Left ventricle myocardium superior (tissue), 1 donor: ENCODE results near the gene RNPEPL1. TPM values are rescaled to one million over a fixed set of nuclear protein-coding genes. Genes with fewer than 3 reads are reported as not detected.
"Not testable (repeated sequence)": the region's sequence is repeated elsewhere in the genome, so short reads cannot be mapped to it uniquely, and the experiment has no call there.

Experiments used
- ATAC-seq: fragments of 200-7000 bp; cut with Tn5 transposase; one replicate; pipeline ENCODE4 v1.9.1; 2020; ENCODE audit warnings: mild to moderate bottlenecking, moderate library complexity
- DNase-seq: peaks from one replicate; pipeline ENCODE4 v3.0.0-alpha.2; 2020
- intact Hi-C: fragments of 100-400 bp; cut with micrococcal nuclease; formaldehyde crosslinking; loops from one replicate; pipeline ENCODE4 v1.11.0; 2022
- total RNA-seq: library from RNA; stranded (reverse); fragmentation: NEBNext Ultra II Directional; extraction: Animal tissue kit (Norgen Biotek cat#: 25700); gene quantifications from one replicate; pipeline ENCODE4 v1.2.1, GENCODE V29; 2021
- donor health status: DM: no; HTN: yes; CAD: no; lungs with severe emphysema.

RNPEPL1 gene
- total RNA-seq, 1 donor from 2014 or later: 105 TPM

DNA sequence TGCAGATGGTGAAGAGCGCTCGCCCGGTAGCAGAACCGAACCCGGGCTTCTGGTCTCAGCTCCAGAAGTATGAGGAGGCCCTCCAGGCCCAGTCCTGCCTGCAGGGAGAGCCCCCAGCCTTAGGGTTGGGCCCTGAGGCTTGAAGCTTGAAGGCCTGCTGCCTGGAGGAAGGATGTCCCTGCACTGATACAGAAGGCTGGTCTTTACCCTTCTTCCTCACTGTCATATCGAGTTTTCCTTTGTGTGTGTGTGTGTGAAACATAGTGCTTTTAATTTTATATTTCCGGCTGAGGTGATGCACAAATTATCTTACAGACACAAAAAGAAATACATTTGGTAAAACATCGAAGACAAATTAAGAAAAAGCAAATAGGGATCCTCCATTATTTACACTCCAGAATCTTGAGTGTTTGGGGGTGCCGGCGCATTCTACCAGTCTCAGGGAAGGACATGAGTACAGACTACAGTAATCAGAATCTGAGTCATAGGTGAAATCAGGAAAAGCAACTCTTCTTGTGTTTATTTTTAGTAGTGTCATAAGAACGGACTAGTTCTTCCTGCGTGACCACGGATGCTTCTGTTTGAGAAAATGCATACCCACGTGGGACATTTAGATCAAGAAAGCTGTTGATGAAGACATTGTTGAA, 6.8 kb upstream of the RNPEPL1 start:
- ATAC-seq (no peak), DNase-seq (no peak)
- intact Hi-C loops: no loop called here

DNA sequence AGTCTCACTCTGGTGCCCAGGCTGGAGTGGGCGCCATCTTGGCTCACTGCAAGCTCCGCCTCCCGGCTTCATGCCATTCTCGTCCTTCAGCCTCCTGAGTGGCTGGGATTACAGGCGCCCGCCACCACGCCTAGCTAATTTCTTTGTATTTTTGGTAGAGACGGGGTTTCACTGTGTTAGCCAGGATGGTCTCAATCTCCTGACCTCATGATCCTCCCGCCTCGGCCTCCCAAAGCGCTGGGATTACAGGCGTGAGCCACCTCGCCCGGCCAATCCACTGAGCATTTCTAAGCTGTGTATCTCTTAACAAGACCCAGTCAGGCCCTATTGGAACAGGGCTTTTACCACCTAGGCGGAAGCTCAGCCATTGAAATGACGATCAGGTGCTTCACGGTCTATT, 5.1 kb upstream of the RNPEPL1 start:
- ATAC-seq, DNase-seq, intact Hi-C loops: not testable (repeated sequence)

- intact Hi-C loops: no loop called here
- DNase-seq (no peak), ATAC-seq (no peak)
Observed at GRCh38 chr2:240563951-240564560, 4.2 kb upstream of the RNPEPL1 start.

DNA sequence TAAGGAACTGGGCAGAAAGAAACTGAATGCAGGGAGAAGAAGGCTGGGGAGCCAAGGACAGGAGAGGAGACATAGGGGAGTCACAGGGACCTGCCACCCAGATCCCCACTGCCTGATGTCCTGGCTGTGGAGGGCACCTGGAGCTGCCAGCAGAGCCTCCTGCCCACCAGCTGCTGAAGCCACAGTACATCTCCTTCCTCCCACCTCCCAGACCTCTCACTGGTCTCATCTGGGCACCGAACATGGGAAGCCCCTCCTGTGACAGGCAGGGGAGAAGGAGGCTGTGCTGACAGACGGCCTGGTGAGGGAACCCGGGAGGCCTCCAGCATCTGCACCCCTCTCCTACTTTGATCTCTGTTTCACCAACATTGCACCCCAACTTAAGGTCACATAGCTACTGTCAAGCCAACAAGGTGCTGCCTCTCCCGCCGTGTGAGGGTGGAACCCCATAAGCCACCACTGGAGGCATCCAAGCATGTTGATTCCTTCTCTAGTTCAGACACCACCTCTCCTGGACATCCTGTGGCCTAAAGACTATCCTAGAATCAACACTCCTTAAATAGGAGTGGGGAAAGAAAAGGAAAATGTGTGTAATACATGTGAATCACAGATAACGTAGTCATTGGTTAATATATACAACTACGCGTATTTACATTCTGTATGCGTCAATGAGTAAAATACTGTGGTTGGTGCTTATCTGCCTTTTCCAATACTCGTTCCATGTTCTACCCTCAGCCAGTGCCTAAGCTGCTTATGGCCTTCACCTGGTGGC, 3.5 kb upstream of the RNPEPL1 start:
- intact Hi-C loops: no loop called here
- ATAC-seq (no peak), DNase-seq (no peak)

DNA sequence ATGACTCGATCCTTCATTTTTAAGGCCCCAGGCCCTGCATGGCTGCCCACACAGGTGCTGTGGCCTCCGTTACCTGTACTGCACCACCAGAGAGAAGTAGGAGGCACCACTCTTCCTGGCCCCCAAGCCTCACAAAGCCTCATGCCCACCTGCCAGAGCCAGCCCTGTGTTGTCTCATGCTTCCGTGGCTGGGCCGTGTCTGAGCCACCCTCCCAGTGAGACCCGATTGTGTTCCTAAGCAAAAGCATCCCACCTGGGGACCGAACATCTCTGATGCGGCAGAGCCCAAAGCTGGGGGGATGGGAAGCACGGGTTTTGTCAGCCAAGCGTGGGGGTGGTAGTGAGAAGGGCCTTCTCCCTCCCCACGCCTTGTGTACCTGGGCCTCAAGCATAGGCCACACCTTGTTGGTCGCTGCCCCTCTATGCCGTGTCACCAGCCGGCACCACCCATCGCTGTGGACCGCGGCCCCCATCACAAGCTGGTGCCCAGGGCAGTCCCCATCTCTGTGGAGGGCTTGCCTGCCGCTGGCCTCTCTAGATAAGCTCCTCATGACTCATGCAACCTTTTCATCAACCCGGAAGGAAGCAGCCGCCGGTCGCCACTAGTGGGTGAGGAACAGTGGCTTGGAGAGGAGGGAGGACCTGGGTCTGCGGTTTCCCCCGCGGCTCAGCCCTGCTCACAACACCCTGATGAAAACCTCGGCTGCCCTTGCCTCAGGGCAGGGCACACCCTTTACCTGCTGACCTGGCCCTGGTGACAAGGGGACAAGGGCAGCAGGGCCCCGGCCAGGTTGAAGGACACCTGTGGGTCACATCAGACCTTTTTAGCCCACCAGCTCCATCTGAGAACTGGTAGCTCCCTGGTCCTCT, 2.7 kb upstream of the RNPEPL1 start:
- intact Hi-C loops: no loop called here
- DNase-seq (peak; percentile 84), ATAC-seq (peak; percentile 12)

GRCh38 chr2:240566203-240567136, 1.8 kb upstream of the RNPEPL1 start:
- intact Hi-C loops: no loop called here
- ATAC-seq: peak; percentile 88
- DNase-seq: peak; percentile 97

- peak; percentile 2 for ATAC-seq
- intact Hi-C loops: no loop called here
- DNase-seq: no peak
Observed at GRCh38 chr2:240567137-240567871, 980 bp upstream of the RNPEPL1 start.

DNA sequence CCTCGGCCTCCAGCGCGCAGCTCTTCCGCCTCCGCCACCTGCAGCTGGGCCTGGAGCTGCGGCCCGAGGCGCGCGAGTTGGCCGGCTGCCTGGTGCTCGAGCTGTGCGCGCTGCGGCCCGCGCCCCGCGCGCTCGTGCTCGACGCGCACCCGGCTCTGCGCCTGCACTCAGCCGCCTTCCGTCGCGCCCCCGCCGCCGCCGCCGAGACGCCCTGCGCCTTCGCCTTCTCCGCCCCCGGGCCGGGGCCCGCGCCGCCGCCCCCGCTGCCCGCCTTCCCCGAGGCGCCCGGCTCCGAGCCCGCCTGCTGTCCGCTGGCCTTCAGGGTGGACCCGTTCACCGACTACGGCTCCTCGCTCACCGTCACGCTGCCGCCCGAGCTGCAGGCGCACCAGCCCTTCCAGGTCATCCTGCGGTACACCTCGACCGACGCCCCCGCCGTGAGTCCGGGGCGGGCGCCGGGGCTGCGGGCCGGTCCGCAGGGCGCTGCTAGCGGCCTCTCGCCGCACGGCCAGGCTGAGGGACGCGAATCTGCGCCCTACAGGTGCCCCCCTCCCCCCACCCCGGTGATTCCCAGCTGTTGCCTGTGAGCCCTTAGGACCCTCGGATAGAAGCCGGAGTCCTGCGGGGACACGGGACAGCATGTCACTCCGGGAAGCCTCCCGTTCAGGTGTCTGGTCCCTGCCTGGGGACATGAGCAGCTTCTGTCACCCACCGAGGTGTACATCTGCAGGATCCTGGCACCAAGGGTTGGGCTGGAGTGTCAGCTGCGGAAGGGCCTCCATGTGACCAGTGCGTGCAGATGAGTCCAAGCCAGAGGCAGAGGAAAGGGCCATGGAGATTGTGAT, 616 bp downstream of the RNPEPL1 start:
- intact Hi-C loops: no loop called here
- peak; percentile 27 for ATAC-seq
- DNase-seq: peak; percentile 90

GRCh38 chr2:240569523-240569997, 1.3 kb downstream of the RNPEPL1 start:
- ATAC-seq: no peak
- intact Hi-C loops: no loop called here
- DNase-seq: peak; percentile 35

DNA sequence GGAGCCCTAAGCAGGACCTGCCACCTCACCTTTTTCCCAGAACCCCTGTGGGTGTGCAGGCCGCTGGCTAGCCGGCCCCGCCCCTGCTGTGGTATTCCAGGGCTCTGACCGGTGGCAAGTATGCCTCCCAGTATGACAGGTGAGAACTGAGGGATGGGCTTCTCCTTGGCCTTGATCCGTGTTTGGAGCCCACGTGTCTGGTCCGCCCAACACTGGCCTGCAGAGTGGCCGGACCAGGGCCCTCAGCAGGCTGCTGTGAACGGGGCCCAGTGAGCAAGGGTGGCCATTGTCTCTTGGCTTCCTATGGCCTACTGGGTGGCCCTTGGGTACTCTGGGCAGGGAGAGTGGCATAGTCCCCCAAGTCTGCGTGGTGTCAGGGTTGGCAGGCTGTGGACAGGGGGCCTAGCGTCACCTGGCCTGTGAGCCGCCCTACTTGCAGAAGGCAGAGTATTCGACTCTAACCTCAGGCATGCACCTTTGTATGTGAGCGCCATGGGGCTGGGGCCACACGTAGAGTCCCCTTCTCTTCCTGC, 1.8 kb downstream of the RNPEPL1 start:
- DNase-seq (peak; percentile 24), ATAC-seq (no peak)
- intact Hi-C loops: no loop called here

- ATAC-seq (no peak), DNase-seq (peak; percentile 19)
- intact Hi-C loops: no loop called here
Observed at GRCh38 chr2:240570531-240571313, 2.4 kb downstream of the RNPEPL1 start.

DNA sequence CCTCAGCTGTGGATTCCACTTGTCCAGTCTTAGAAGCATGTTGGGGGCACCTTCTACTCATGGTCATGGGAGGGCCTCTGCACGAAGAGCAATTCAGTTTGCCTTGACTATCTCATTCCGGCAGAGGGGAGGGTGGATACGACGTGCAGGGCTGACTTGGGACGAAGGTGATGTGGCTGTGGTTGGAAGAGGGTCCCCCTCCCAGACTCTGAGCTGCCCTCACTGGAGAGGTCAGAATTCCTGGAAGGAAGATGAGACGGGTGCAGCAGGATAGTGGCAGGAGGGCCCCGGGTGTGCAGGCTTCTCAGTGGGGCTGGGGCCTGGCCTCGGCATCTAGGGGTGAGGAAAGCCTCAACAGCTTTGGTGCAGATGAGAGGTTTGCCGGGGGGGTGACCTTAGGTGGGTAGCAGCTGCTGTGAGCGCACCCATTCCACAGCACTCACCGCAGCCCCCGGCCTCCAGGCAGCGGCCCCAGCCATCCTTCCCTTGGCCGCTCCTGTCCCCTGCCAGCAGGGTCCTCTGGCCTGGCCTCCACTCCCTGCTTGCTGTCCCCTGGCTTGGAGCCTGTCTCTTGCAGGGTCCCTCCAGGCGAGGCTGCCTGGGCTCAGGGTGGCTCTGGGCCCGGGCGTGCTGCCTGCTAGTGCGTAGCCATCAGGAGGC, 3.2 kb downstream of the RNPEPL1 start:
- DNase-seq (peak; percentile 21), ATAC-seq (no peak)
- intact Hi-C loops: no loop called here

- DNase-seq: peak; percentile 31
- intact Hi-C loops: no loop called here
- no peak for ATAC-seq
Observed at GRCh38 chr2:240572141-240573031, 4.1 kb downstream of the RNPEPL1 start.

DNA sequence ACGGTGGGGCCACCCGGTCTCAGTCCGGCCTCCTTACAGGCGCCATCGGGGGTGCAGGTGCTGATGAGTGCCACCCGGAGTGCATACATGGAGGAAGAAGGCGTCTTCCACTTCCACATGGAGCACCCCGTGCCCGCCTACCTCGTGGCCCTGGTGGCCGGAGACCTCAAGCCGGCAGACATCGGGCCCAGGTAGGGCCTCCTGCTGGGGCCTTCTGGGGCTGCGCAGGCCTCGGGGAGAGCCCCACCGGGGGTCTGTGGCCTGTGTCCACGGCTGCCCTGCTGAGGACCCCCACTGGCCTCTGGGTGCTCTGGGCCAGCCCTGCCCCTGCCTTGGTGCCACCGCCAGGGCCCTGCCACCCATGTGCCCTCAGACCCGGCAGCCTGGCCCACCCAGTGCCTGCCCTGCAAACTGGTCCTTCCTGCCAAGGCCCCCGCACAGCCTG, 4.8 kb downstream of the RNPEPL1 start:
- peak; percentile 34 for DNase-seq
- ATAC-seq: no peak
- intact Hi-C loops: no loop called here
